IMR-90 (cell line): Measurements from ENCODE around the gene SPCS3. TPM values are rescaled to one million over a fixed set of nuclear protein-coding genes. Genes with fewer than 3 reads are reported as not detected.

Experiments
- ATAC-seq: fragments of 200-7000 bp; cut with Tn5 transposase; 2 replicates; pipeline ENCODE4 v1.9.1; 2020; ENCODE audit warnings: low read depth, mild to moderate bottlenecking, moderate library complexity
- BruUV-seq: library from RNA; stranded (reverse); fragments of 400-500 nt; replicated peaks from 2 replicates; lab custom pipeline; 2021; lab: Mats Ljungman, UMichigan
- CTCF ChIA-PET: fragments of 300-600 bp; formaldehyde crosslinking; extraction: SDS; loops from one replicate; lab custom pipeline; 2021; ENCODE audit warnings: antibody characterized with exemption; lab: Yijun Ruan, JAX
- POLR2A ChIA-PET: fragments of 300-600 bp; sonication (Branson Sonifier 250); formaldehyde crosslinking; loops from one replicate; lab custom pipeline; 2022; ENCODE audit warnings: antibody characterized with exemption; ENCODE audit not compliant: unreplicated experiment; lab: Charles Lee
- DNase-seq: peaks from one replicate; pipeline ENCODE4 v3.0.0; 2013
- H2AFZ ChIP-seq: replicated peaks from 2 replicates; pipeline ENCODE3; 2013; ENCODE audit warnings: low read length, mild to moderate bottlenecking; ENCODE audit not compliant: poor library complexity
- H2AK5ac ChIP-seq: 2 replicates; pipeline ENCODE4 v1.6.1; 2013; ENCODE audit warnings: low read depth, low read length, inconsistent platforms
- H2AK9ac ChIP-seq: replicated peaks from 2 replicates; pipeline ENCODE3; 2013; ENCODE audit warnings: mild to moderate bottlenecking, low read depth, low read length, moderate library complexity; ENCODE audit not compliant: poor library complexity
- H2BK120ac ChIP-seq: 2 replicates; pipeline ENCODE4 v1.6.1; 2013; ENCODE audit warnings: low read depth, low read length, inconsistent platforms
- H2BK15ac ChIP-seq: 3 replicates; pipeline ENCODE4 v1.6.1; 2013; ENCODE audit warnings: low read depth, low read length, inconsistent platforms
- H2BK20ac ChIP-seq: 2 replicates; pipeline ENCODE4 v1.6.1; 2013; ENCODE audit warnings: low read depth, mild to moderate bottlenecking, inconsistent platforms, low read length, moderate library complexity
- H2BK5ac ChIP-seq: 2 replicates; pipeline ENCODE4 v1.6.1; 2013; ENCODE audit warnings: mild to moderate bottlenecking, low read depth, low read length, inconsistent platforms; ENCODE audit not compliant: poor library complexity, severe bottlenecking
- H3K14ac ChIP-seq: replicated peaks from 2 replicates; pipeline ENCODE4 v1.6.1; 2013; ENCODE audit warnings: low read depth, low read length, inconsistent platforms
- H3K18ac ChIP-seq: 2 replicates; pipeline ENCODE4 v1.6.1; 2013; ENCODE audit warnings: low read depth, low read length, control low read depth
- H3K23ac ChIP-seq: 2 replicates; pipeline ENCODE4 v1.6.1; 2013; ENCODE audit warnings: low read depth, low read length, inconsistent platforms
- H3K27ac ChIP-seq: 2 replicates; pipeline ENCODE4 v1.5.1; 2013; ENCODE audit warnings: mild to moderate bottlenecking, control low read depth, low read length; ENCODE audit not compliant: insufficient read depth
- H3K27me3 ChIP-seq: 2 replicates; pipeline ENCODE4 v1.6.1; 2013; ENCODE audit warnings: low read length; ENCODE audit not compliant: control insufficient read depth, insufficient read depth
- H3K36me3 ChIP-seq: 2 replicates; pipeline ENCODE4 v1.6.1; 2013; ENCODE audit warnings: low read length, mixed read lengths; ENCODE audit not compliant: control insufficient read depth, insufficient read depth
- H3K4ac ChIP-seq: 2 replicates; pipeline ENCODE4 v1.6.1; 2013; ENCODE audit warnings: low read depth, low read length, inconsistent platforms
- H3K4me1 ChIP-seq: 2 replicates; pipeline ENCODE4 v1.6.1; 2013; ENCODE audit warnings: low read length, mixed read lengths; ENCODE audit not compliant: control insufficient read depth, insufficient read depth
- H3K4me2 ChIP-seq: 2 replicates; pipeline ENCODE4 v1.6.1; 2013; ENCODE audit warnings: low read depth, mild to moderate bottlenecking, control low read depth, low read length, moderate library complexity
- H3K4me3 ChIP-seq: 2 replicates; pipeline ENCODE4 v1.5.1; 2013; ENCODE audit warnings: low read depth, mild to moderate bottlenecking, control low read depth, low read length, moderate library complexity; ENCODE audit not compliant: insufficient read depth
- H3K56ac ChIP-seq: 2 replicates; pipeline ENCODE4 v1.6.1; 2013; ENCODE audit warnings: low read length, inconsistent platforms; ENCODE audit not compliant: insufficient read depth; ENCODE audit errors: extremely low read depth
- H3K79me1 ChIP-seq, 2 experiments: 2 replicates each; pipeline ENCODE4 v1.6.1; 2013; ENCODE audit warnings: low read length in 2 of 2, inconsistent platforms in 1 of 2, low read depth in 1 of 2
- H3K9ac ChIP-seq: 2 replicates; pipeline ENCODE4 v1.6.1; 2013; ENCODE audit warnings: low read depth, low read length, control low read depth
- H3K9me1 ChIP-seq: 2 replicates; pipeline ENCODE4 v1.6.1; 2013; ENCODE audit warnings: low read length, inconsistent platforms; ENCODE audit not compliant: insufficient read depth
- H3K9me3 ChIP-seq: 2 replicates; pipeline ENCODE4 v1.6.1; 2013; ENCODE audit warnings: low read length; ENCODE audit not compliant: control insufficient read depth, insufficient read depth
- H4K20me1 ChIP-seq: 2 replicates; pipeline ENCODE4 v1.6.1; 2013; ENCODE audit warnings: low read length, inconsistent platforms; ENCODE audit not compliant: insufficient read depth
- H4K5ac ChIP-seq: 2 replicates; pipeline ENCODE4 v1.6.1; 2013; ENCODE audit warnings: mild to moderate bottlenecking, low read depth, low read length, control low read depth
- H4K8ac ChIP-seq, 2 experiments: 2 replicates each; pipeline ENCODE4 v1.6.1; 2013; ENCODE audit warnings: low read depth in 2 of 2, low read length in 2 of 2, control low read depth in 1 of 2, inconsistent platforms in 1 of 2
- H4K91ac ChIP-seq: 2 replicates; pipeline ENCODE4 v1.6.1; 2013; ENCODE audit warnings: low read depth, low read length, inconsistent platforms; ENCODE audit not compliant: insufficient read depth
- CHD1 ChIP-seq: IDR thresholded peaks from 2 replicates; pipeline ENCODE4 v1.6.1; 2012; ENCODE audit warnings: low read depth, low read length, improper control_type of control experiment
- NFE2L2 ChIP-seq: fragments of 150-350 bp; IDR thresholded peaks from 2 replicates; pipeline ENCODE4 v1.6.1; 2016; ENCODE audit warnings: low read depth, mild to moderate bottlenecking, low read length
- WGBS, 2 experiments: methylation state at CpG; one replicate each; pipeline versions ENCODE4 v1.1.5 to v1.1.7; 2013; ENCODE audit warnings: missing lambda C conversion rate in 2 of 2; ENCODE audit not compliant: insufficient read length in 1 of 2; ENCODE audit errors: extremely low coverage in 2 of 2; 5-methylcytosine and 5-hydroxymethylcytosine counted together
- dilution Hi-C: fragments of 300-500 bp; cut with HindIII; formaldehyde crosslinking; loops from one replicate; pipeline ENCODE4 v1.14.3; 2018; ENCODE audit warnings: low sequenced_read_pairs; ENCODE audit not compliant: unreplicated experiment
- in situ Hi-C: fragments of 300-500 bp; cut with MboI; formaldehyde crosslinking; loops from 3 replicates; pipeline ENCODE4 v1.14.3; 2019; ENCODE audit warnings: low sequenced_read_pairs, inconsistent platforms, mixed read lengths
- intact Hi-C: fragments of 100-400 bp; cut with micrococcal nuclease; formaldehyde crosslinking; loops from 2 replicates; pipeline ENCODE4 v1.10.0; 2022
- polyA plus RNA-seq, 3 experiments: library from polyadenylated mRNA; depleted of rRNA; stranded (reverse); fragments of >200 nt; gene quantifications; 2 replicates each; pipeline ENCODE4 v1.2.3, GENCODE V29; 2012; ENCODE audit warnings: low replicate concordance in 1 of 3
- total RNA-seq: library from RNA; depleted of rRNA; stranded (reverse); fragments of >200 nt; gene quantifications from 2 replicates; pipeline ENCODE4 v1.2.3, GENCODE V29; 2012

The SPCS3 gene
- total and polyA plus RNA-seq, 2 of the 4 experiments (the other 2 are of a cell fraction), result 41.6 to 77.4 TPM

DNA sequence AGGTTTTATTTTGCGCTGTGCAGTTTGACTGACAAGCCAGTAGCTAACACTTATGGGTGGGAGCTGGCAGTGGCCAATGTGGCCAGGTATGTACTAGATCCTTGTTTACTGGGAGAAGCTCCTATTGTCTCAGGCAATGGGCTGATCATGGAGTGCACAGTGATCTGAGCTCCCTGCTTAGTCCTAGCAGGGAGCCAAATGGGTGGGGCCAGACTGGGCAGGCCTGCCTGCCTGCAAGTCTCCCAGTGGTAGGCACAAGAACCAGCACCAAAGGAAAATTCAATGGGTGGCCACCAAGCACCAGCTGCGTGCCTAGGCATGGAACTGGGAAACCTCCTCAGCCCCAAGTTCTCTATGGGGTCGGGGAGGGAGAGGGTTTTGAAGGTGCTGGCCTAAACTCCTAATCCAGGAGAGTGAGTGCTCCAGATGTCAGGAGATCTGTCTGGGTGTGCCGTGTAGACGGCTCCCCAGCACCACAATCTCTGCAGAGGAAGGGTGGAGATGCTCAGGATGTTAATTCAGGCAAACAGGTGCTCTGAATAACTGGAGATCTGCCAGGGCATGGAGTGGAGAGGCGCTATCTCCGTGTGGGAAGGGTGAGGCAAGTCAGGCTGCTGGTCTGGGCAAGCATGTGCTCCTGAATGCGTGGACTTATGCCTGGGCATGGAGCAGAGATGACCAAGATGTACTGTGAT lies 48.2 kb downstream of the SPCS3 start:
- BruUV-seq, result no TSS peak
- CTCF ChIA-PET, result no interaction called here
- ATAC-seq, result no peak

More for the DNA sequence above, 48.2 kb downstream of the SPCS3 start:
- Histone ChIP-seq H2AFZ (no peak overlapping the region), H4K91ac (no peak overlapping the region), H4K5ac (no peak overlapping the region), H3K36me3 (no peaks in the 10 kb centered on the region), H2BK120ac (no peak overlapping the region), H2BK5ac (no peak overlapping the region), H2AK5ac (no peak overlapping the region), H3K4me3 (no peak overlapping the region), H4K8ac (no peak overlapping the region), H3K79me1 (no peaks in the 10 kb centered on the region), H3K4me1 (no peaks in the 10 kb centered on the region), H3K9me1 (no peaks in the 10 kb centered on the region), H2AK9ac (no peak overlapping the region), H3K9me3 (peaks cover 3% of the 10 kb centered on the region; the same call in 1 of the 2 replicates), H3K27ac (no peak overlapping the region), H3K4ac (no peak overlapping the region), H3K4me2 (no peak overlapping the region), H3K23ac (no peak overlapping the region), H3K27me3 (no peaks in the 10 kb centered on the region), H3K18ac (no peak overlapping the region), H3K9ac (no peak overlapping the region), H2BK15ac (no peak overlapping the region), H3K56ac (no peak overlapping the region), H3K14ac (no peak overlapping the region), H2BK20ac (no peak overlapping the region), H4K20me1 (no peaks in the 10 kb centered on the region)
- intact Hi-C loops, result no loop called here
- TF ChIP-seq CHD1, result no peak
- TF ChIP-seq NFE2L2, result no peak
- in situ Hi-C loops, result loop anchor here (25.0 kb wide), 2 partner anchors 1169 to 1594 kb away; no protein-coding TSS in a partner anchor
- WGBS, 2 experiments, result 92% methylated on average over 3 of the region's 8 CpGs; no CpG with 5 or more reads in 1 of the 2 experiments
- dilution Hi-C loops, result no loop called here
- POLR2A ChIA-PET, result no interaction called here
- no peak for DNase-seq
